Right forelimb (tissue), 1 donor: ENCODE data around the gene WEE1.
"Not testable (repeated sequence)": the region's sequence is repeated elsewhere in the genome, so short reads cannot be mapped to it uniquely, and the experiment has no call there.

ENCODE experiments used
- DNase-seq: peaks from one replicate; pipeline ENCODE4 v3.0.0-alpha.2; 2018

Gene WEE1

DNA sequence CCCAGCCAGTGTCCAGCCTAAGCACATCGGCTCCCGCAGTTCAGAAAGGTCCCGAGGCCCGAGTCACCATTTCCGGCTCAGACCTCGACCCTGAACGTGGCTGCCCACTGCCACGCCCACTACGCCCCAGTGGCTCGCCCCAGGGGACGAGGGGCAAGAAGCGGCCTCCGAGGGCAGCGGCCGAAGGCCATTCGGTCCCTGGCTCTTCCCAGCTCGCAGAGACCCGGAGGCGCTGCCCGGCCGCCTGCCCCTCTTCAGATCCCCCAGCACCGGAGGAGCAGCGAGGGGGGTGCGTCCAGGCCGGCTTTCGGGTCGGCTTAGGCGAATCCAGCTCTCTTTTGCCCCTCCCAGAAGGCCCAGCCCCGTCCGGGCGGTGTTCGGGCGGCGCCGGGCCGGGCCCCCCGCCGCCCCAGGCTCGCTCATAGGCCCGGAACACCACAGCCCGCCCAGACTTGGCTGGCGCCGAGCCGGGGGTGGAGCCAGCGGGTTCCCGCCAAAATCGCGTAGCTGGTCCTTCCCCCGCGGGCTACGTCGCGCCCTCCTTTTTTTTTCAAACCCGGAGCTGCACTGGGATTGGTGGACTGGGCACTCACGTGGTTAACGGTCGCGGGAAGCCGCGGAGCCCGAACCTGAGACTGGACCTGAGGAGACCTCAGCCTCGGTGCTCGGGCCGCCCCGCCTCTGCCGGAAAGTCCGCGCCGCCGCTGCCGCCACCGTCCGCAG, at the start of gene WEE1:
Gene WEE1 (plus strand): TSS at position 619 of the 723 bp plus-strand sequence. CDS start 264 bp downstream, outside the sequence.
- DNase-seq = peak; percentile 100

DNA sequence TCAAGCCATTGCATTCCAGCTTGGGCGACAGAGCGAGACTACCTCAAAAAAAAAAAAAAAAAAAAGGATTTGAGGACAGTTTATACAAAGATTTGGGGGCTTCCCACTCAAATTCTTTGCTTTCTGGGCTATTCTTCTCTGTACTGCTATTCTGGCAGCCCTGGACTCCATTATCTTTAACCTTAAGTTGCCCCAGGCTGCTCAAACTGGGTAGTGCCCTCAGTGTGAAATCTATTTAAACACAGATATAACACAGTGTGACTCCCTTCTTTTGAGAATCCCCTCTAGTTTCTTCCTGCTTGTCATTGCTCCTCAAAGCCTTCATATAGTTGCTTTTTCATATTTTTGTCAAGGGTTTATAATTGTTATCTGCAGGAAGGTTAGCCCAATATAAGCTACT, 49.5 kb upstream of the WEE1 start:
- no peak for DNase-seq

DNA sequence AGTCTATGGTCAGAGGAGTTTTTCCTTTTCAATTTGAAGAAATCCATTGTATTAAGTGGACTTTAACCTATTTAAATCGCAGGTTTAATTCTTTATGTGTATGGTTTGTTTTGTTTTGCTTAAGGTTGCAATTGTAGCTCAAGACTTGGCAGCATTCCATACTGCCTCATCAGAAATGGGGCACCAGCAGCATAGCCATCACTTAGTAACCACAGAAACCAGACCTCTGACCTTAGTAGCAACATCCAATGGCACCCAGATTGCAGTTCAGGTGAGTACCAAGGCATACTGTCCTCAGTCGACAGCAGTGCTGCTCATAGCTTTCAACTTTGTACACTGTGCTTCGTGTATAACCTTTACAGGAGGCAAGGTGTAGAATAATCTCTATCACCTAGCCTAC, 48.4 kb upstream of the WEE1 start:
- DNase-seq = no peak

DNA sequence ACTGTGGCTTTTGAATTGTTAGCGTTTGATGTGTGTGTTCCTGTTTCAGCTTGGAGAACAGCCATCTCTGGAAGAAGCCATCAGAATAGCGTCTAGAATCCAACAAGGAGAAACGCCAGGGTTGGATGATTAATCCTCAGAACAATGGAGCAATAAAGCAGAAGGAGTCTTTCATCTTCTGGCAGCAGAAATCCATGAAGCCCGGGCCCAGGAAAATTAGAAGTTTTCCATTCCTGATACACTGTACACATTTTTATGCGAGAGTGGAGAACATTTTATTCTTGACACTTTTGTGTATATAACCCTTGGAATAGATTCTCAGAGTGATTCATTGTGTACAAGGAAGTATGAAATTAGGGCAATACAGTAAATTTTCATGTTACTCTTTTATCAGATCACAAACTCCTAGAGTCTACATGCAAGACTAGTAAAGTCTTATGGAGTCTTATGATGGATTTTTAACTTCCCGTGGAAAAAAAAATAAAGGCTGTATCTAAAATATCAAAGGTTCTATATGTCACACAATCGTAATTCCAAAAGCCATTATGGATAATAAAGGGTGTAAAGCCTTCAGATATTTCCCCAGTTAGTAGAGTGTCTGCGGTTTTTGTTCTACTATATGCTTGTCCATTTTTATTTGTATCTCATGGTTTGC, 45.9 kb upstream of the WEE1 start:
- DNase-seq = no peak

DNA sequence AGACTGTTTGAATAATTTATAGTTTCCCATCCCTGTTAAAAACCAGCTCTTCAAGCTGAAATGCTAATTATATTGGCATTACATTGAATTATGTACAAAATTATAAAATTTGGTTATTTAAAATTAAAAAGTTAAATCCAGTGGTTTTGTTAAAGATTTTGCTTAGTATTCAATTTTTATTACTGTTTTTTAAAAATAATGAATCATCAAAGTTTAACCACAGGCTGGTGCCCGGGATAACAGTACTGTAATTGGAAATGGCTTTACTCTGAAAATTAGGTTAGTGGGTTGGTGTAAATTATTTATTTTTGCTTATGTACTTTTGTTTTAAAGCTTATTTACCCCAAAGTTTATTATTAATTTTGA, 45.4 kb upstream of the WEE1 start:
- DNase-seq = no peak

DNA sequence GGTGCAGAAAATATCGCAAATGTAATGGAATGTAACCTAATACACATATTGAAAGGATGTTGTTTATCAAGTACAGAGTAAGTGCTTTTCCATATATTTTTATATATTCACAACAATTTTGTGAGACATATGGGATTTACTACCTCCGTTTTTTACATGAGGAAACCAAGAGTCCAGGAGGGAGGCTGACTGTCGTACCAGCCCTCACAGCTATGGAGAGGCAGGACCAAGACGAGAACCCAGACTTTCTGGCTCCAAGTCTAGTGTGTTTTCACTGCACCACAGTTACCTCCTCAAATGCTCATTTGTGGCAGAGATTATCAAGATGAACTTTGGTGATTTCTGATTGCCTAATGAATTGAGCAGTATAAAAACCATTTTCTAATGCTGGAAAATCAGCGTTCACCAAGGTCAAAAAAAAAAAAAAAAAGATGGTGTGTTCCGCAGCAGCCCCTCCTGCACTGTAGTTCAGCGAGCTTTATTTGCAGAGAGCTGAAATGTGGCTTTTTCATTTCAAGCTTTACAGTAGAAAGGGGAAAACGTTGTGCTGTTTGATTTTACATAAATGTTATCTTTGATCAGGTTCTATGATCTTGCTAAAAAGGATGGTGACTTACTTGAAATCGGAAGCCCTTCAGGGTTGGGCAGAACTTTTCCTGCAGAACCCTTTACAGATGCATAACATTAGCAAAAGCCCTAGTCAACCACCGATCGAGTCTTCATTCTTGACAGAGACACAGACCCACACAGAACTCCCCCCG, 44.7 kb upstream of the WEE1 start:
- no peak for DNase-seq

DNA sequence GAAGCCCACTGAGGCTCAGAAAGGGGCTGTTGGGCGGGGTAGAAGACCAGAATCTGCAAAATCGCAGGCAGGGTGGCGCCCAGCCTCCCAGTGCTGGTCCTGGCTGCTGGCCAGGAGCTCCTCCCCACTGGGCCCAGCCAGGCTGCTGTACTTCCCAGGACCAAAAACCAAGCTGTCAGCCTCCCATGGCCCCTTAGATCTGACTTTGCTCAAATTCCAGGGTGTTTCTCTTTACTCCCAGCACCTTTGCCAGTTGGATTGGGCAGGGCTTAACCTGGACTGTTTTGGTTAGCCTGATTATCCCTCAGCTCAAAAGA, 44.2 kb upstream of the WEE1 start:
- DNase-seq = peak; percentile 56

DNA sequence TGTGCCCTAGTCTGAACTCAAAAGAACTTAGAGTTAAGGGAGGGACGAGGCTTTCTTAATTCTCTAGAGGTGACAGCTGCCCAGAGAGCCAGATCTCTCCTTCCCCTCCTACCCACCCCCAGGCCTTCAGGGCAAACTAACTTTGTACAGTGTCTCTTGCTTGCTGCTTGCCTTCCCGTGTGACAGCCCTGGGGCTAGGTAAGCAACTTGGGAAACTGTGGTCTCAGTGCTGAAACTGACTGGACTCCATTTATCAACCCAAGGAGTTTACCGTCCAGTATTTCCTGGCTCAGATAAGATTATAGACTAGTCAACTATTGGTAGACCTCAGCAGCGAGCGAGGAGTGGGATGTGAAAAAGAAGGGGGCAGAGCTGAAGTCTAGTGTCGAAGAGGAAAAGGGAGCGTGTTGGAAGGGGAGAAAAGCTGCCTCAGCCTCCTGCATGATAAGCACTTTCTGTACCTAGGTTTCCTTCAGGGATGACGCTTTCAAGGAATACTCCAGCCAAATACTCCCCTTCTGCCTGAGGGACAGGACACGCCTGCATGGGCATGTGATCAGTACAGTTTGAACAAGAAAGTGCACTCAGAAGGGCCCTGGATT, 43.3 kb upstream of the WEE1 start:
- DNase-seq = no peak

DNA sequence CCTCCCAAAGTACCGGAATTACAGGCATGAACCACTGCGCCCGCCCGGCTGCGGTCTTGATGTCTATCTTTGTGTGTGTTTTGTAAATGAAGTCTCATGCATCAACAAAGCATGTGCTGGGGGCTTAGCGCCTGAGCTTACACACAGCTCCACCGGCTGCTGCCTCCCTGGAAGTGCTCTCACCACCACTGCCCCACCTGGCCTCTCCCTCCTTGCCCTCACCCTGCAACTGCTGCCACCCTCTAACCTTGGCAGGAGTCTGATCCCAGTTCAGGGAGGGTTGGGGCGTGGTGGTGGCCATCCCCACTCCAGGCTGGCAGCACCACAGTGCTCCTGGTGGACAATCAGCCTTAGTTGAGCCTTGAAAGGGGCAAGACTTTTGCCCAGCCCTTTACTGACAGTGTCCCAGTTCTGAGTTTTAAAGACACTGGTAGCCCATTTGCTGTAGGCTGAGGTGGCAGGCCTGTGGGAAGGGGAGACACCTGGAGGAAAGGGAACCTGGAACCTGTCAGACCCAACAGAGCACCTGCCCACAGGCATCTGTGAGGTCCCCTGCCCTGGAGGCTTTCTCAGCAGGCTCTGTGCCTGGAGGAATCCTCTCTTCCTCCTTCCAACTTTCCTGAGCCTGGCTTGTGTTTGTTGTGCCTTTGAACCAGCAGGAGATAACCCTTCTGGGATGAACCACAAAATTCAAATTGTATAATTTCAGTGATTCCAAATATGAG, 42.4 kb upstream of the WEE1 start:
- no peak for DNase-seq

DNA sequence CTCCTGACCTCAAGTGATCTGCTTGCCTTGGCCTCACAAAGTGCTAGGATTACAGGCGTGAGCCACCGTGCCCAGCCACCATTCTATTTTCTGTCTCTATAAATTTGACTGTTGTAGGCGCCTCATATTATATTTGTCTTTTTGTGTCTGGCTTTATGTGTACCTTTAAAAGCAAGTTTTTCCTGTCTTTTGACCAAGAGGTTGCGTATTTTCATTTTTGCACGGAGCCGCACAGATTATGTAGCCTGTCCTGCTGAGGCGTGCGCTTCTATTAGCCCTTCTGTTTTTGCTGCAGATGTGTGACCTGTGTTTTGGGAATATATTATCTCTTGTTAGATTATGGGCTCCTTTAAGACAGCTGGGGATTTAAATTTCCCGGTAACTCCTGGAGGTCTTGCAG, 40.4 kb upstream of the WEE1 start:
- DNase-seq = no peak

DNA sequence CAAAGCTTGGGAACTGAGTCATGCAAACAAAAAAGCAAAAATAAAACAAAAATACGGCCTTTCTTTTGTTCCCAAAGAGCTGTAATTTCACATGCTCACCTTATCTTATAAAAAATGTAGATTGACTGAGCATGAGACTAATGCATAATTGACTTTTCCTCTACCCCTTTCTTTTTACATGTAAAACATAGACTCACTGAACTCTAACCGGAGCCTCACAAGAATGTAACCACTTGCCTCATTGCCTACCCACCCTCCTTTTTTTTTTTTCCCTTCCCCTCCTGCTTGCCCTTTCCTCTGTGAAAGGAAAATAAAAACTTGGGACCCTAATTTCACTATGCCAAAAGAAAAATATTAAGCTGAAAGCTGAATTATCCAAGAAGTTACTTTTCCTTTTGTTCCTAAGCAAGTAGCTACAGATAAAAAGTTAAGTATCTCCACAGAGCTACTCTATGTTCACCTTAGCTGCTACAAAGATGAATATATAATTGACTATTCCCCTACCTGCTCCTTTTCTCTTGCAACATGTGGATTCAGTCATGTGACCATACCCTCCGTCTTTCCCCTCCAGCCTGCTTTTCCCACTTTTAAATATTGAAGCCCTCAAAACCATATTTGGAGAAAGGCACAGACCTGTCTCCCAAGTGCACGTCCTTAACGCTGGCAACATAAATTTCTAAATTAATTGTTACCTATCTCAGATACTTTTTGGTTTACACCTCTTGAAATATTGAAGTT, 39.6 kb upstream of the WEE1 start:
- no peak for DNase-seq

DNA sequence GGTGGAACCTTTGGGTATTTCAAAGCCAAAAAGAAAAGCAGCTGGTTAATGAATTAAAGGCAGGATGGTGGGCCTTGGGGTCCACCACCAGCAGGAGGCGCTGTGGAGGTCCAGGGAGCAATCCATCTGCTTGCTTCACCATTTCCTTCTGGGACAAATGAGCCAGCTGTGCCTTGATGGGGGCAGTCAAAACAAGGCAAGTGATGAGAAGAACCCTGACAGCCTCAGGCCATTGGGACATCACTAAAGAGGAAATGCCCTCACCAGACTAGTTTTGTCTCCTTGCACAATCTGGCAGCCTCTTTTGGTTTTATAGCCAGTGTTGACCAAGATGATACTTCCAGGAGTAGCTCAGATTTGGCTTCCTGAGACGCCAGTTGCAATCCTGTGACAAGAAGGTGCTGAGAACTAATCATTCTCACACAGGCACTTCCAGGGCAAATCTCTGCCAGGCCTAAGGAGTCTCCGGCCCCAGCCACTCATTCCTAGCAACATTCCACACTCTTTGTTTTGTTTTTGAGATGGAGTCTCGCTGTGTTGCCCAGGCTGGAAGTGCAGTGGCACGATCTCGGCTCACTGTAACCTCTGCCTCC, 38.2 kb upstream of the WEE1 start:
- DNase-seq = peak; percentile 59

DNA sequence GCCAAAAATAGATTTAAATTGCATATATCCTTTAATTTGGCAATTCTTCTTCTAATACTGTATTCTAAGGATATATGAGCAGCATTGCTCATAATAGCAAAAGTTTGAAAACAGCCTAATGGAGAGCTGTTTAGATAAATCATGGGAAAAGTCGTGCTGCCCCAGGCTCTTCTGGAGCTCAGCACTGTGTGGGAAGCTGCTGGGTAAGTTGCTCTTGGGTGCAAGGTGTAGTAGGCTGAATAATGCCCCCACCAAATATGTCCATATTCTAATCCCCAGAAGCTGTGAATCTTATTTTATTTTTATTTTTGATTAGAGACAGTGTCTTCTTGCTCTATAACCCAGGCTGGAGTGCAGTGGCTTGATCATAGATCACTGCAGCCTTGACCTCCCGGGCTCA, 34.9 kb upstream of the WEE1 start:
- DNase-seq = no peak

DNA sequence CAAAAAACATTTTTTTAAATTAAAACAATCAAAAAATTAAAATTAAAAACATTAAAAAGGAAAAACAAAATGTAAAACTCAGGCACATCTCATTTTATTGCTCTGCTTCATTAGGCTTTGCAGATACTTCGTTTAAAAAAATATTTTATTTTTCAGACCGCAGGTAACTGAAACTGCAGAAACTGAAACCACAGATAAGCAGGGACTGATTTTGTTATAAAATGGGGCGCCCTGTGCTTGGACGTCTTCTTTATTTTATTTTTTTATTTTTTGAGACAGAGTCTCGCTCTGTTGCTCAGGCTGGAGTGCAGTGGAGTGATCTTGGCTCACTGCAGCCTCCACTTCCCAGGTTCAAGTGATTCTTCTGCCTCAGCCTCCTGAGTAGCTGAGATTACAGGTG, 24.3 kb upstream of the WEE1 start:
- not testable (repeated sequence) for DNase-seq

DNA sequence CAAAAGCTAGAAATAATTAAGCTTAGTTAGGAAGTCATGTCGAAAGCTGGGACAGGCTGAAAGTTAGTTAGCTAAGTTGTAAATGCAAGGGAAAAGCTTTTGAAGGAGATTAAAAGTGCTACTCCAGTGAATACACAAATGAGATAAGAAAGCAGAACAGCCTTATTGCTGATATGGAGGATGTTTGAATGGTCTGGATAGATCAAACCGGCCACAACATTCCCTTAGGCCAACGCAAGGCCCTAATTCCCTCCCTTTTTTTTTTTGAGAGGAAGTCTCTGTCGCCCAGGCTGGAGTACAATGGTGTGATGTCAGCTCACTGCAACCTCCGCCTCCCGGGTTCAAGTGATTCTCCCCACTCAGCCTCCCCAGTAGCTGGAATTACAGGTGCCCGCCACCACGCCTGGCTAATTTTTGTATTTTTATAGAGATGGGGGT, 23.3 kb upstream of the WEE1 start:
- DNase-seq = no peak

DNA sequence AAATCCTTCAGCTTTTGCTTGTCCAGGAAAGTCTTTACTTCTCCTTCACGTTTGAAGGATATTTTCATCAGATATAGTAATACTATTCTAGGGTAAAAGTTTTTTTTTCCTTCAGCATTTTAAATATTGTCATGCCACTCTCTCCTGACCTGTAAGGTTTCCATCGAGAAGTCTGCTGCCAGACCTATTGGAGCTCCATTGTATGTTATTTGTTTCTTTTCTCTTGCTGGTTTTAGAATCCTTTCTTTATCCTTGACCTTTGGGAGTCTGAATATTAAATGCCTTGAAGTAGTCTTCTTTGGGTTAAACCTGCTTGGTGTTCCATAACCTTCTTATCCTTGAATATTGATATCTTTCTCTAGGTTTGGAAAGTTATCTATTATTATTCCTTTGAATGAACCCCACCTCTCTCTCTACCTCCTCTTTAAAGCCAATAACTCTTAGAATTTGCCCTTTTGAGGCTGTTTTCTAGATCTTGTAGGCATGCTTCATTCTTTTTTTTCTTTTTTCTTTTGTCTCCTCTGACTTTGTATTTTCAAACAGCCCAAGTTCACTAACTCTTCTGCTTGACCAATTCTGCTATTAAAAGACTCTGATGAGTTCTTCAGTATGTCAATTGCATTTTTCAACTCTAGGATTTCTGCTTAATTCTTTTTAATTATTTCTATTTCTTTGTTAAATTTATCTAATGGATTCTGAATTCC, 12.0 kb upstream of the WEE1 start:
- DNase-seq = no peak

DNA sequence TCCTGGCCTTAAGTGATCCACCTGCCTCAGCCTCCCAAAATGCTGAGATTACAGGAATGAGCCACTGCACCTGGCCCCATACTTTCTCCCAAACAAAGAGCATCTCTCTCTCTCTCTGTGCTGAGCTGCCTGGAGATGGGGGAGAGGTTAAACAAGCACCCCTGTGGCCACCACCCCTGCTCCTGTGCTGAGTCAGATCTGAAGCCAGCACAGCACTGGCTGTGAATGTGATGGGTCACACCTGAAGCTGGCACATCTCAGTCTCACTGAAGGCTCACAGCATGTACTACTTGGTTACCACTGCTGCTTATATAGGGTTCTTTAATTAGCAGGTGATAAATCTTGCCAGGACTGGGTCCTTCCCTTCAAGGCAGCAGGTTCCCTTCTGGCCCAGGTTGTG, 10.8 kb upstream of the WEE1 start:
- no peak for DNase-seq

DNA sequence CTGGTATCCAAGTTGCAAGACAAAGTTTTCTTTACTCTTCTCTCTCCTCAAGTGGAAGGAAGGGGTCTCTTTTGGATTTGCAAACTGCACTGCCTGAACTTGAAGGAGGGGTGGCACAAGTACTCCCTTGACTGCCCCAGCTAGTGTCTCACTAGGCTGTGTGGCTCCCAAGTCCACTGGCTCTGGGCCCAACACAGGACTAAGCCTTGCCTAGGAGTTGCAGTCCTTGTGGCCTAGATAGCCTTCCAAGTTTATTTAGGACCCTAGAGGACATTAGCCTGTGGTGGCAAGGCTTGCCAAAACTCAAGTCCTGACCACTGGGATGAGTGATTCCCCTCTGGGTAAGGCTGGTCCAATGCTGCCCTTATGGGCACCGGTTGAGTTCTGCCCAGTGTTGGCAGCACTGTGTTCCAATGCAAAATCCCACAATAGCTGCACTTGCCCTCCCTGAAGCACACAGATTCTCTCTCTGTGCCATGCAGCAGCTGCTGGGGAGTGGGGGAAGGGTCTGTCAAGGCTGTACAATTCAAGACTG, 10.2 kb upstream of the WEE1 start:
- no peak for DNase-seq

DNA sequence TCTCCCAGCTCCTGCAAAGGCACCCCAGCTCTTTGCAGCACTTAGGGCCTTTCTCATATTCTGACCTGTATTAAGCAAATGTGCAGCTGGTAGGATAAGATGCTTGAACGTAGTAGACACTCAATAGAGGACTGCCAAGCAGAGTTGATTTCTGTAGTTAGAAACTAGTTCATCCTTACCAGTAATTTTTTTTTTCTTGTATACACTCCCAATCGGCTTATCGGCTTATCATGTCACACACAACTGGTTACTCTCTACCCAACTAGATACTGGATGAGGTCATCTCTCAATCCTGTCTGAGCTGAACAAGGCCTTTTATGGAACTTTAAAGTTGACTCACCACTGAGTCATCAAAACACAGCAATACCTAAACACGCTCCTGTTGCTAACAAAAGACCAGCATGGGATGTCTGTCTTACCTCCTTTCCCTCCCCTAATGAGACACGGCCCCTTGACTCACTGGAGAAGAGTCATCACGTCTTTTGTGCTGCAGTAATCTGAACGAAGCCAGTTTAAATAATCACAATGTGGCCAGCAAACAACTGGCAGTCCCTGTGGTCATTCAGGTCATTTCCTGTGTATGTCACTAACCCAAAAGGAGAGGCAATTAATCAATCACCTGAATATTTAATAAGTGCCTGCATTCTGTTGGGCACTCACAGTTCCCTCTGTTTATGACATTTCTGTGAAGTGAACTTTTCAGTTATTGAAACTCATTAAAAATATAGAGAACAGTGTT, 7.5 kb upstream of the WEE1 start:
- DNase-seq = no peak

DNA sequence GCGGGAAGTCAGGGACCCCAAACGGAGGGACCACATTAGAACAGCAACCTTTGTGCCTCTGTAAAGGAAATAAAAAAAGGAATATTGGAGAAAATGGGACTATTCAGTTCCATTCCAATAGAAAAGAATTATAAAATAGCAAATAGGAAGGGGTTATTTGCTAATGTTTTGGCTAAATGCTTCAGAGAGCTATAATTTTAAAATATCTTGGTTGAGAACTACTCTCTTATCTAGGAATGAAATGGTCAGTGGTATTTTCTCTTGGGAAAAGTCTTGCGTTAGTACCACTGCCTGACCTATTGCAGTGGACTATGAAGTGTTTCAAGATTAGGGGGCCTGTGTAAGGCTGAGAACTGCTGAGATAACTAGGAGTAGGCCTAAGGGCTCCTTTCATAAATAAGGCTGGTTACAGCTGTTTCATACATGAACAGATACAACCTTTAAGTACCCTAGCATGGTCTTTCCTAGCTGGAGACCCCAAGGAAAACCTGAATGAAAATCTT, 6.9 kb upstream of the WEE1 start:
- no peak for DNase-seq
